ENCODE results near the gene YPEL2. TPM values are rescaled to one million over a fixed set of nuclear protein-coding genes. Genes with fewer than 3 reads are reported as not detected.

The YPEL2 gene
- total and polyA plus RNA-seq, 2 of the 13 experiments (the other 11 are each of a cell fraction or from before 2014, with no cell fraction given): 8.5 to 21.1 TPM

DNA sequence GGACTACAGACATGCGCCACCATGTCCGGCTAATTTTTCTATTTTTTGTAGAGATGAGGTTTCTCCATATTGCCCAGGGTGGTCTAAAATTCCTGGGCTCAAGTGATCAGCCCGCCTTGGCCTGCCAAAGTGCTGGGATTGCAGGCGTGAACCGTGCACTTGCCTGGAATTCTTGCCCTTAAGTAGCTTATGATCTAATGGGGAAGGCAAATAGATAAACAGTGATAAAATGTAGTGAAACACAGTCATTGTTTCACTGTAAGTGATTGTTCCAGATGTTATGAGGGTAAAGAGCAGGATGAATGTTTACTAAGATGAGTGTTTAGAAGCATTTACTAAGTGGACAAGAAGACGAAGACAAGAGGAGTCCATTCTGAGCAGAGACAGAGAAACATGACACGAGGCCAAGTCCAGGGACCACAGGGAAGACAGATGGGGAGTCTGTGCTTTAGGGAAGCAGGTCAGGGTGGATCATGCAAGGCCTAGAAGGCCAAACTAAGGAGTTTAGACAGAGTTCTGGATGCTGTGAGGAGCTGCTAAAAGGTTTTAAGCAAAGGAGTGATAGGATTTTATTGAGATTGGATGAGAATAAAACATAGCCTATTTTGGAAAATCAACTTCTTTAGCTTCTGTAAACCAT lies 36.9 kb downstream of the YPEL2 start (continued):
- TF ChIP-seq, protein P1, sequence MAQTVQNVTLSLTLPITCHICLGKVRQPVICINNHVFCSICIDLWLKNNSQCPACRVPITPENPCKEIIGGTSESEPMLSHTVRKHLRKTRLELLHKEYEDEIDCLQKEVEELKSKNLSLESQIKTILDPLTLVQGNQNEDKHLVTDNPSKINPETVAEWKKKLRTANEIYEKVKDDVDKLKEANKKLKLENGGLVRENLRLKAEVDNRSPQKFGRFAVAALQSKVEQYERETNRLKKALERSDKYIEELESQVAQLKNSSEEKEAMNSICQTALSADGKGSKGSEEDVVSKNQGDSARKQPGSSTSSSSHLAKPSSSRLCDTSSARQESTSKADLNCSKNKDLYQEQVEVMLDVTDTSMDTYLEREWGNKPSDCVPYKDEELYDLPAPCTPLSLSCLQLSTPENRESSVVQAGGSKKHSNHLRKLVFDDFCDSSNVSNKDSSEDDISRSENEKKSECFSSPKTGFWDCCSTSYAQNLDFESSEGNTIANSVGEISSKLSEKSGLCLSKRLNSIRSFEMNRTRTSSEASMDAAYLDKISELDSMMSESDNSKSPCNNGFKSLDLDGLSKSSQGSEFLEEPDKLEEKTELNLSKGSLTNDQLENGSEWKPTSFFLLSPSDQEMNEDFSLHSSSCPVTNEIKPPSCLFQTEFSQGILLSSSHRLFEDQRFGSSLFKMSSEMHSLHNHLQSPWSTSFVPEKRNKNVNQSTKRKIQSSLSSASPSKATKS (CRISPR knock-in tag; IDR thresholded peaks at IDR 0.05): no peak
- TF ChIP-seq, protein P2, sequence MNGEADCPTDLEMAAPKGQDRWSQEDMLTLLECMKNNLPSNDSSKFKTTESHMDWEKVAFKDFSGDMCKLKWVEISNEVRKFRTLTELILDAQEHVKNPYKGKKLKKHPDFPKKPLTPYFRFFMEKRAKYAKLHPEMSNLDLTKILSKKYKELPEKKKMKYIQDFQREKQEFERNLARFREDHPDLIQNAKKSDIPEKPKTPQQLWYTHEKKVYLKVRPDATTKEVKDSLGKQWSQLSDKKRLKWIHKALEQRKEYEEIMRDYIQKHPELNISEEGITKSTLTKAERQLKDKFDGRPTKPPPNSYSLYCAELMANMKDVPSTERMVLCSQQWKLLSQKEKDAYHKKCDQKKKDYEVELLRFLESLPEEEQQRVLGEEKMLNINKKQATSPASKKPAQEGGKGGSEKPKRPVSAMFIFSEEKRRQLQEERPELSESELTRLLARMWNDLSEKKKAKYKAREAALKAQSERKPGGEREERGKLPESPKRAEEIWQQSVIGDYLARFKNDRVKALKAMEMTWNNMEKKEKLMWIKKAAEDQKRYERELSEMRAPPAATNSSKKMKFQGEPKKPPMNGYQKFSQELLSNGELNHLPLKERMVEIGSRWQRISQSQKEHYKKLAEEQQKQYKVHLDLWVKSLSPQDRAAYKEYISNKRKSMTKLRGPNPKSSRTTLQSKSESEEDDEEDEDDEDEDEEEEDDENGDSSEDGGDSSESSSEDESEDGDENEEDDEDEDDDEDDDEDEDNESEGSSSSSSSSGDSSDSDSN (CRISPR knock-in tag; IDR thresholded peaks at IDR 0.05): no peak
- peak; percentile 23; the same call in 1 of the 2 replicates for TF ChIP-seq KMT2B (CRISPR knock-in tag; IDR thresholded peaks at IDR 0.05)
- peak; percentile 86 for TF ChIP-seq TEAD3 (CRISPR knock-in tag; optimal IDR thresholded peaks at IDR 0.05; ENCODE audit: borderline replicate concordance)
- TF ChIP-seq, protein P3, sequence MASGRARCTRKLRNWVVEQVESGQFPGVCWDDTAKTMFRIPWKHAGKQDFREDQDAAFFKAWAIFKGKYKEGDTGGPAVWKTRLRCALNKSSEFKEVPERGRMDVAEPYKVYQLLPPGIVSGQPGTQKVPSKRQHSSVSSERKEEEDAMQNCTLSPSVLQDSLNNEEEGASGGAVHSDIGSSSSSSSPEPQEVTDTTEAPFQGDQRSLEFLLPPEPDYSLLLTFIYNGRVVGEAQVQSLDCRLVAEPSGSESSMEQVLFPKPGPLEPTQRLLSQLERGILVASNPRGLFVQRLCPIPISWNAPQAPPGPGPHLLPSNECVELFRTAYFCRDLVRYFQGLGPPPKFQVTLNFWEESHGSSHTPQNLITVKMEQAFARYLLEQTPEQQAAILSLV (CRISPR knock-in tag; IDR thresholded peaks at IDR 0.05; ENCODE audit: borderline replicate concordance): 0 out of 2 replicates have a peak, but pooled peaks have one; percentile 12
- no peak for TF ChIP-seq SCMH1 (CRISPR knock-in tag; IDR thresholded peaks at IDR 0.05; ENCODE audit: borderline replicate concordance)
- TF ChIP-seq RCOR2 (CRISPR knock-in tag; IDR thresholded peaks at IDR 0.05): peak; percentile 23; the same call in 1 of the 2 replicates
- TF ChIP-seq ZNF629 (CRISPR knock-in tag; conservative IDR thresholded peaks at IDR 0.05): no peak
- no peak for TF ChIP-seq HDAC2 (CRISPR knock-in tag; IDR thresholded peaks at IDR 0.05)
- no peak for TF ChIP-seq SRSF4 (IDR thresholded peaks at IDR 0.05; ENCODE audit: low read depth, low read length, poor library complexity, severe bottlenecking)
- no peak for TF ChIP-seq NFATC3 (CRISPR knock-in tag; IDR thresholded peaks at IDR 0.05)
- TF ChIP-seq, protein P4, sequence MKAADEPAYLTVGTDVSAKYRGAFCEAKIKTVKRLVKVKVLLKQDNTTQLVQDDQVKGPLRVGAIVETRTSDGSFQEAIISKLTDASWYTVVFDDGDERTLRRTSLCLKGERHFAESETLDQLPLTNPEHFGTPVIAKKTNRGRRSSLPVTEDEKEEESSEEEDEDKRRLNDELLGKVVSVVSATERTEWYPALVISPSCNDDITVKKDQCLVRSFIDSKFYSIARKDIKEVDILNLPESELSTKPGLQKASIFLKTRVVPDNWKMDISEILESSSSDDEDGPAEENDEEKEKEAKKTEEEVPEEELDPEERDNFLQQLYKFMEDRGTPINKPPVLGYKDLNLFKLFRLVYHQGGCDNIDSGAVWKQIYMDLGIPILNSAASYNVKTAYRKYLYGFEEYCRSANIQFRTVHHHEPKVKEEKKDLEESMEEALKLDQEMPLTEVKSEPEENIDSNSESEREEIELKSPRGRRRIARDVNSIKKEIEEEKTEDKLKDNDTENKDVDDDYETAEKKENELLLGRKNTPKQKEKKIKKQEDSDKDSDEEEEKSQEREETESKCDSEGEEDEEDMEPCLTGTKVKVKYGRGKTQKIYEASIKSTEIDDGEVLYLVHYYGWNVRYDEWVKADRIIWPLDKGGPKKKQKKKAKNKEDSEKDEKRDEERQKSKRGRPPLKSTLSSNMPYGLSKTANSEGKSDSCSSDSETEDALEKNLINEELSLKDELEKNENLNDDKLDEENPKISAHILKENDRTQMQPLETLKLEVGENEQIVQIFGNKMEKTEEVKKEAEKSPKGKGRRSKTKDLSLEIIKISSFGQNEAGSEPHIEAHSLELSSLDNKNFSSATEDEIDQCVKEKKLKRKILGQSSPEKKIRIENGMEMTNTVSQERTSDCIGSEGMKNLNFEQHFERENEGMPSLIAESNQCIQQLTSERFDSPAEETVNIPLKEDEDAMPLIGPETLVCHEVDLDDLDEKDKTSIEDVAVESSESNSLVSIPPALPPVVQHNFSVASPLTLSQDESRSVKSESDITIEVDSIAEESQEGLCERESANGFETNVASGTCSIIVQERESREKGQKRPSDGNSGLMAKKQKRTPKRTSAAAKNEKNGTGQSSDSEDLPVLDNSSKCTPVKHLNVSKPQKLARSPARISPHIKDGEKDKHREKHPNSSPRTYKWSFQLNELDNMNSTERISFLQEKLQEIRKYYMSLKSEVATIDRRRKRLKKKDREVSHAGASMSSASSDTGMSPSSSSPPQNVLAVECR (CRISPR knock-in tag; IDR thresholded peaks at IDR 0.05; ENCODE audit: borderline replicate concordance): no peak
- no peak for TF ChIP-seq POLR2A (IDR thresholded peaks at IDR 0.05; ENCODE audit: insufficient read depth in 1 of 2, low read depth in 2 of 2, low read length in 2 of 2)
- TF ChIP-seq MXI1 (IDR thresholded peaks at IDR 0.05; ENCODE audit: borderline replicate concordance, low read depth, low read length): no peak
- 0 out of 2 replicates have a peak, but pooled peaks have one; percentile 36 for TF ChIP-seq TBX3 (IDR thresholded peaks at IDR 0.05; ENCODE audit: borderline replicate concordance)
- TF ChIP-seq, protein P5, sequence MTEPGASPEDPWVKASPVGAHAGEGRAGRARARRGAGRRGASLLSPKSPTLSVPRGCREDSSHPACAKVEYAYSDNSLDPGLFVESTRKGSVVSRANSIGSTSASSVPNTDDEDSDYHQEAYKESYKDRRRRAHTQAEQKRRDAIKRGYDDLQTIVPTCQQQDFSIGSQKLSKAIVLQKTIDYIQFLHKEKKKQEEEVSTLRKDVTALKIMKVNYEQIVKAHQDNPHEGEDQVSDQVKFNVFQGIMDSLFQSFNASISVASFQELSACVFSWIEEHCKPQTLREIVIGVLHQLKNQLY (CRISPR knock-in tag; IDR thresholded peaks at IDR 0.05): peak; percentile 26; the same call in 1 of the 2 replicates
- no peak for TF ChIP-seq MTF1 (CRISPR knock-in tag; IDR thresholded peaks at IDR 0.05)
